DND-41 (cell line): ENCODE results near the gene DCPS.
"Not testable (repeated sequence)": the region's sequence is repeated elsewhere in the genome, so short reads cannot be mapped to it uniquely, and the experiment has no call there.

Experiments
- ATAC-seq: fragments of 200-7000 bp; cut with Tn5 transposase; 3 replicates; pipeline ENCODE4 v1.9.1; 2021; ENCODE audit warnings: low read depth; ENCODE audit not compliant: insufficient read depth
- DNase-seq: peaks from one replicate; pipeline ENCODE4 v3.0.0-alpha.2; 2020
- H2AFZ ChIP-seq: 2 replicates; pipeline ENCODE4 v1.6.0; 2012; ENCODE audit warnings: low read depth, low read length
- H3K27ac ChIP-seq: 2 replicates; pipeline ENCODE4 v1.5.1; 2012; ENCODE audit warnings: low read length, inconsistent platforms
- H3K27me3 ChIP-seq: fragments of 200-600 bp; sonication (generic); 2 replicates; pipeline ENCODE4 v1.6.0; 2012; ENCODE audit warnings: low read length, mild to moderate bottlenecking, inconsistent platforms; ENCODE audit not compliant: insufficient read depth, poor library complexity
- H3K36me3 ChIP-seq: 2 replicates; pipeline ENCODE4 v1.5.1; 2012; ENCODE audit warnings: low read length, inconsistent platforms; ENCODE audit not compliant: insufficient read depth
- H3K4me1 ChIP-seq: 2 replicates; pipeline ENCODE4 v1.5.1; 2012; ENCODE audit warnings: mild to moderate bottlenecking, low read length; ENCODE audit not compliant: insufficient read depth
- H3K4me2 ChIP-seq: 2 replicates; pipeline ENCODE4 v1.6.0; 2012; ENCODE audit warnings: mild to moderate bottlenecking, moderate library complexity, low read length, inconsistent platforms; ENCODE audit not compliant: insufficient read depth
- H3K4me3 ChIP-seq, 2 experiments: fragments of 200-600 bp in 1 of 2; shearing (Covaris generic) in 1 of 2; 2 replicates each; pipeline ENCODE4 v1.5.1; 2012 to 2016; ENCODE audit warnings: inconsistent platforms in 2 of 2, low read length in 2 of 2, mild to moderate bottlenecking in 2 of 2, low read depth in 1 of 2, moderate library complexity in 1 of 2
- H3K79me2 ChIP-seq: 2 replicates; pipeline ENCODE4 v1.6.0; 2012; ENCODE audit warnings: low read length, inconsistent platforms; ENCODE audit not compliant: insufficient read depth
- H3K9ac ChIP-seq: 2 replicates; pipeline ENCODE4 v1.6.0; 2012; ENCODE audit warnings: low read depth, mild to moderate bottlenecking, inconsistent platforms, low read length, moderate library complexity
- H3K9me3 ChIP-seq: 2 replicates; pipeline ENCODE4 v1.5.1; 2012; ENCODE audit warnings: low read length, moderate library complexity, mild to moderate bottlenecking, inconsistent platforms; ENCODE audit not compliant: insufficient read depth, severe bottlenecking
- H4K20me1 ChIP-seq: 2 replicates; pipeline ENCODE4 v1.6.0; 2012; ENCODE audit warnings: low read length; ENCODE audit not compliant: insufficient read depth
- EZH2 ChIP-seq: IDR thresholded peaks from 3 replicates; pipeline ENCODE4 v1.6.1; 2012; ENCODE audit warnings: borderline replicate concordance, low read depth, mild to moderate bottlenecking, moderate library complexity, low read length, inconsistent platforms; ENCODE audit not compliant: severe bottlenecking
- TF ChIP-seq, protein P1 (sequence below): IDR thresholded peaks from 2 replicates; pipeline ENCODE4 v1.5.1; 2012; ENCODE audit warnings: borderline replicate concordance, low read length, moderate library complexity, mild to moderate bottlenecking; ENCODE audit not compliant: poor library complexity, severe bottlenecking; ENCODE audit errors: extremely low read depth

Gene DCPS

DNA sequence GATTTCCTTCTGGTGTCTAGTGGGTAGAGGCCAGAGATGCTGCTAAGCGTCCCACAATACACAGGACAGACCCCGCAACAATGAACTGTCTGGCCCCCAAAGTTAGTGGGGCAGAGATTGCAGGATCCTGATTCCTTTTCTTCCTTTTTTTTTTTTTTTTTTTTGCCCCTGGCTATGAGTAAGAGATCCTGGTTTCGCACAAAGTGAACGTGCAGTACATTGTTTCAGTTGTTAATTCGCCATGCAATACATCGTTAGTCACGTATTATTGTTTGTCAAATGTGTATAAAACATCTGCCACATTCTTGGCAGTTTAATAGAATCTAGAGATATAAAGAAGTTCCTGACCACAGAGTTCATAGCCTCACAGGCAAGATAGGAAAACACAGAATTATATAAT is 71.9 kb downstream of the DCPS start:
- Histone ChIP-seq H4K20me1 (peaks cover 13% of the 10 kb centered on the region), H2AFZ (no peak overlapping the region), H3K4me3 (no peak overlapping the region), H3K36me3 (no peaks in the 10 kb centered on the region), H3K27me3 (no peaks in the 10 kb centered on the region), H3K4me1 (no peaks in the 10 kb centered on the region), H3K4me2 (no peak overlapping the region), H3K27ac (no peak overlapping the region), H3K9me3 (no peaks in the 10 kb centered on the region), H3K79me2 (peaks cover 46% of the 10 kb centered on the region), H3K9ac (no peak overlapping the region)
- DNase-seq (no peak), ATAC-seq (no peak)
- TF ChIP-seq EZH2: no peak
- TF ChIP-seq, protein P1, sequence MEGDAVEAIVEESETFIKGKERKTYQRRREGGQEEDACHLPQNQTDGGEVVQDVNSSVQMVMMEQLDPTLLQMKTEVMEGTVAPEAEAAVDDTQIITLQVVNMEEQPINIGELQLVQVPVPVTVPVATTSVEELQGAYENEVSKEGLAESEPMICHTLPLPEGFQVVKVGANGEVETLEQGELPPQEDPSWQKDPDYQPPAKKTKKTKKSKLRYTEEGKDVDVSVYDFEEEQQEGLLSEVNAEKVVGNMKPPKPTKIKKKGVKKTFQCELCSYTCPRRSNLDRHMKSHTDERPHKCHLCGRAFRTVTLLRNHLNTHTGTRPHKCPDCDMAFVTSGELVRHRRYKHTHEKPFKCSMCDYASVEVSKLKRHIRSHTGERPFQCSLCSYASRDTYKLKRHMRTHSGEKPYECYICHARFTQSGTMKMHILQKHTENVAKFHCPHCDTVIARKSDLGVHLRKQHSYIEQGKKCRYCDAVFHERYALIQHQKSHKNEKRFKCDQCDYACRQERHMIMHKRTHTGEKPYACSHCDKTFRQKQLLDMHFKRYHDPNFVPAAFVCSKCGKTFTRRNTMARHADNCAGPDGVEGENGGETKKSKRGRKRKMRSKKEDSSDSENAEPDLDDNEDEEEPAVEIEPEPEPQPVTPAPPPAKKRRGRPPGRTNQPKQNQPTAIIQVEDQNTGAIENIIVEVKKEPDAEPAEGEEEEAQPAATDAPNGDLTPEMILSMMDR: no peak

DNA sequence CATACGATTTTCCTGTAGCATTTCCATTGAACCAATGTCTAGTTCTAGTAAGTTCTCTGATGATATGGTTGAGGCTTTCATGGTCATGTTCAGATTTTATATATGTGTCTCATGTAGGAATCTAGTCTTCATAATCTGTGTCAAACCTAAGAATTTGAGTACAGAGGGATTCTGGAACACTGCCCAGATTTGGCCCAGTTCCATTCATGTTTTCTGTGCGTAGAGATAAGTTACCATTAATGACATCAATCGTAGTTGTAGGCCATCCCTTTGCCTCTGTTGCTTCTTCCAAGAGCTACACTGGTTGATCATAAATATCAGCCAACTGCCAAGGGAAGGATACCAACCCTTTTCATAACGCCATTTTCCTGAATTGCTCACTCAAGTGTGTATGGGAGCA is 74.9 kb downstream of the DCPS start:
- Histone ChIP-seq H3K4me1 (no peaks in the 10 kb centered on the region), H3K36me3 (no peaks in the 10 kb centered on the region), H3K27me3 (no peaks in the 10 kb centered on the region), H4K20me1 (peaks cover 15% of the 10 kb centered on the region), H2AFZ (no peak overlapping the region), H3K79me2 (peaks cover 24% of the 10 kb centered on the region), H3K4me2 (no peak overlapping the region), H3K4me3 (no peak overlapping the region), H3K27ac (no peak overlapping the region), H3K9ac (no peak overlapping the region), H3K9me3 (no peaks in the 10 kb centered on the region)
- DNase-seq (no peak), ATAC-seq (no peak)
- TF ChIP-seq, protein P1: no peak
- no peak for TF ChIP-seq EZH2

DNA sequence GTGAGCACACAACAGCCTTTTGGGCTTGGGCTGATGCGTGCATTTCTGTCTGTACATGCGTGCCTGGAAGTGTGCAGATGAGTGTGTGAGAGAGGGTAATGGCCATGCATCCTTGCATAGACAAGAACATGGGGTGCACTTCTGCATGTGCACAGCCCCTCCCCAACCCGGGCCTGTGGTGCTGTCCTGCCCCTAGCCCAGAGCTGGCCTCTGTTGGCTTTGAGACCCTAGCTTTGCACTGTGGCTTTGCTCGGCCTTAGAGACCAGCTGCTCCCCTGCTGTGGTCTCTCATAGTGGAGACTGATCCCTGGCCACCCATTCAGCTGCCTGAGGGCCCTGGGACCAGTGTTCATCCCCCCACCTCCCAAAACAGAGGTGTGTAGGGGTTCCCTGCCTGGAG is 77.0 kb downstream of the DCPS start:
- Histone ChIP-seq H2AFZ (no peak overlapping the region), H3K4me2 (no peak overlapping the region), H3K27me3 (no peaks in the 10 kb centered on the region), H3K9me3 (no peaks in the 10 kb centered on the region), H3K4me3 (no peak overlapping the region), H3K36me3 (no peaks in the 10 kb centered on the region), H3K4me1 (no peaks in the 10 kb centered on the region), H4K20me1 (peaks cover 29% of the 10 kb centered on the region), H3K79me2 (peaks cover 22% of the 10 kb centered on the region), H3K27ac (no peak overlapping the region), H3K9ac (no peak overlapping the region)
- no peak for TF ChIP-seq EZH2
- ATAC-seq (no peak), DNase-seq (no peak)

DNA sequence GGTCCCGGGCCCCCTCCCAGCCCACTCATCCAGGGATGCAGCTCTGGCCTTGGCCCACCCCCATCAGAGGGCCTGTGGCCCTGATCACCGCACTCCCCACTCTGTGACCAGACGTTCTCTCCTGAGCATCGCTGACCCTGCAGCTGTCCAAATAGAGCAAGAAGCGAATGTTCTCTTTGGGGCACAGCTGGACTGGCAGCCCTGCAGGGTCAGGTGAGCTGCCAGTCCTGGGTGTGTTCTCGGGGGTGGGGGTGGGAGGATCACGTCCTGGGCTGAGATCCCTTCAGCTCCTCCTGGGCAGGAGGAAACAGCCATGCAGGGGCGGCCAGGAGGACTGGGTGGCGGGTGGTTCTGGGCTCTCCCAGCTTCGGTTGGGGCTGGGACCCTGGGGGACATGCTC is 78.1 kb downstream of the DCPS start:
- H3K9ac ChIP-seq, H3K36me3 ChIP-seq, H3K4me1 ChIP-seq, H3K27me3 ChIP-seq, H3K4me2 ChIP-seq, DNase-seq, ATAC-seq, H2AFZ ChIP-seq, H3K27ac ChIP-seq, H3K9me3 ChIP-seq, H3K4me3 ChIP-seq: not testable (repeated sequence)
- Histone ChIP-seq H3K79me2 (peaks cover 21% of the 10 kb centered on the region), H4K20me1 (peaks cover 32% of the 10 kb centered on the region)

DNA sequence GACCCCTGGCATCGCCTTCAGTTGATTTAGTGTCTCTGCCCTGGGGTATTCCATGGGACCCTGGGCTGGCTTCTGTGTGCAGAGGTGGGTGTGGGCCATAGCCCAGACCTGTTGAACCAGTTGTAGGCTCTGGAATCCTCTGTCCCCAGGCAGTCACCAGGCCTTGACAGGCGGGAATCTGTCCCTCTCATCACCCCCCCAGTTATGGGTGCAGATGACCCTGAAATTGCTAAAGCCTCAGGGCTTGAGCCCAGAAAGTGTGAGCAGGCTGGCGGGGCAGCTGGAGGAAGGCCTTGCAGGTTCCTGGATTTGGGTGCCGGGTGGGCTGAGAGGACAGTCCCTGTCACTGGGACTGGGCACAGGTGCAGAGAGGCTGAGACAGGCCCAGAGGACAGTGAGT is 78.8 kb downstream of the DCPS start:
- H3K4me3 ChIP-seq, H2AFZ ChIP-seq, DNase-seq, H3K9me3 ChIP-seq, H3K4me2 ChIP-seq, H3K9ac ChIP-seq, H3K27me3 ChIP-seq, H3K27ac ChIP-seq, H3K4me1 ChIP-seq, ATAC-seq, H3K36me3 ChIP-seq: not testable (repeated sequence)
- Histone ChIP-seq H4K20me1 (peaks cover 32% of the 10 kb centered on the region), H3K79me2 (peaks cover 19% of the 10 kb centered on the region)
